DOHH2 (cell line): ENCODE data around the gene CDH4.

Experiments
- CTCF ChIP-seq: fragments of 200-600 bp; sonication (generic); IDR thresholded peaks from one replicate; pipeline ENCODE4 v1.5.1; 2014; ENCODE audit warnings: antibody characterized with exemption, mild to moderate bottlenecking, low read depth, low read length; ENCODE audit not compliant: poor library complexity, severe bottlenecking
- EZH2phosphoT487 ChIP-seq: fragments of 200-600 bp; sonication (generic); IDR thresholded peaks from 2 replicates; pipeline ENCODE4 v1.6.1; 2017; ENCODE audit warnings: borderline replicate concordance, mild to moderate bottlenecking, antibody characterized with exemption, low read length, moderate library complexity, mixed read lengths

- TF ChIP-seq CTCF (no peak), EZH2phosphoT487 (no peak)
Observed at GRCh38 chr20:61623451-61623850, 371.4 kb downstream of the CDH4 start.
